Effector memory CD4-positive, alpha-beta T cell (primary cell): ENCODE measurements around the gene COTL1.
A peak's percentile ranks its signal among the peaks of the same experiment; 100 is the strongest.
"Not testable (repeated sequence)": the region's sequence is repeated elsewhere in the genome, so short reads cannot be mapped to it uniquely, and the experiment has no call there.

Experiments
- DNase-seq, 3 donors: peaks; one replicate each; pipeline ENCODE4 v3.0.0-alpha.2; 2020
- H3K27ac ChIP-seq: 2 replicates; pipeline ENCODE4 v1.7.0; 2013; ENCODE audit warnings: mild to moderate bottlenecking, low read length, moderate library complexity; ENCODE audit not compliant: insufficient read depth, poor library complexity, severe bottlenecking
- H3K27me3 ChIP-seq: replicated peaks from 2 replicates; pipeline ENCODE4 v1.7.0; 2013; ENCODE audit warnings: mild to moderate bottlenecking, low read length; ENCODE audit not compliant: insufficient read depth, control insufficient read depth, poor library complexity, severe bottlenecking
- H3K36me3 ChIP-seq: 2 replicates; pipeline ENCODE4 v1.7.0; 2013; ENCODE audit warnings: mild to moderate bottlenecking, low read length, moderate library complexity; ENCODE audit not compliant: control insufficient read depth, insufficient read depth
- H3K4me1 ChIP-seq: 2 replicates; pipeline ENCODE4 v1.7.0; 2013; ENCODE audit warnings: low read length, mild to moderate bottlenecking; ENCODE audit not compliant: control insufficient read depth, insufficient read depth, poor library complexity, severe bottlenecking
- H3K4me3 ChIP-seq: 2 replicates; pipeline ENCODE4 v1.7.0; 2013; ENCODE audit warnings: low read length, low read depth, mild to moderate bottlenecking; ENCODE audit not compliant: insufficient read depth, poor library complexity, severe bottlenecking
- H3K9me3 ChIP-seq: 2 replicates; pipeline ENCODE4 v1.7.0; 2013; ENCODE audit warnings: mild to moderate bottlenecking, low read length, moderate library complexity; ENCODE audit not compliant: control insufficient read depth

The COTL1 gene

DNA sequence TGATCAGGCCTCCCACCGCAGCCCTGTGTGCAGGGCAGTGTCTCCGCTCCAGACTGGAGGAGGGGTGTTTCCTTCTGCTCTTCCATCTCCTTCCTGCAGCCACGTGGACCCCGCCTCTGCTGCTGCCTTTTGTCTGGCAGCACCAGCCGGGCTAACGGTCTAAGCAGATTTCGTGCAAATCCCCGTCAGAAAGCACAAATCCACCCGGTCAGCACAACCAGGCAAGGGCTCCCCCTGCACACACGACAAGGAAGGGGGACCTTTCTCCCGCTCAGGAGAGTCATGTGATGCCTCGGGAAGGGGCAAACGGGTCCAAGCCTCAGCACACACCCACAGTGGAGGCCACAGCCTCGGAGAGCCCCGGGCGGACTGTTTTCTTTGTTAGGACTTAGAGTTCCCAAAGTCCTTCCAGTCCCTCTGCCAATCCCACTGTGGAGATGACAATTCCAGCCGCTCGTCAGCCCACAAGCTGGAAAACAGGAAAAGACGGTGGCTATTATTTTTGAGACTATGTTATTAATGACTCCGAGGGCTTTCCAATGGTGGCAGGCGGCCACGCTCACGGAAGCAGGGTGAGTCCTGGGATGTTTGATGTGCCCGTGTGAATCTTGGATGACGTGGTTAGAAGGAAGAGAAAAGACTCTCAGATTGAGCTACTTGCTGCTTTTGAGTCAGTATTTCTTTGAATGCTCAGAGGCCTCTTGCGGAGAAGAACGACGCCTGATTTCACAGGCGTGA lies 90.9 kb downstream of the COTL1 start:
- DNase-seq = no peak
- H3K4me3 ChIP-seq = no peak overlapping the region
- H3K9me3 ChIP-seq = peaks cover 6% of the 10 kb centered on the region
- no peaks in the 10 kb centered on the region for H3K36me3 ChIP-seq
- no peaks in the 10 kb centered on the region for H3K4me1 ChIP-seq
- no peaks in the 10 kb centered on the region for H3K27me3 ChIP-seq
- no peak overlapping the region for H3K27ac ChIP-seq

DNA sequence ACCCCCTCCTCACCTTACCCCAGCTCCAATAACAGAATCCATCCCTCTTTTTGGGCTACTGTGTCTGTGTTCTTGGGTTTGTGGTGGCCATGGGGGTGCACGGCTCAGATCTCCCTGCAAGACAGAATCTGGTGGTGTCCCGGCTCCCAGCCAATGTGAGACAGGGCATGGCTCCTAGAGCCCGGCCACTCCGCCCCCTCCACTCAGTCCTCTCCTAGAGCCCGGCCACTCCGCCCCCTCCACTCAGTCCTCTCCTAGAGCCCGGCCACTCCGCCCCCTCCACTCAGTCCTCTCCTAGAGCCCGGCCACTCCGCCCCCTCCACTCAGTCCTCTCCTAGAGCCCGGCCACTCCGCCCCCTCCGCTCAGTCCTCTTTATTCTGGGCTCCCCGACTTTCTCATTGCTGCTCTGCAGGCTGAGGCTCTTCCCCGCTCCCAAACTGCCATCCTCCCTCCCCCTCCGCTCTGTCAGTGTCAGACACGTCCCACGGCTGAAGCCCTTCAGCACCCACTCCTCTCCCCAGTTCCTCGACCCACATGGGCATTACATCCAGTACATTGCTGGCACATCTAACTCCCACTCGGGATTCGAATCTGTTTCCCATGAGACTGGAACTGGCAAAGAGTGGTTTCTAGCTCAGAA lies 92.8 kb downstream of the COTL1 start:
- not testable (repeated sequence) for H3K4me1 ChIP-seq, H3K36me3 ChIP-seq, H3K4me3 ChIP-seq, DNase-seq, H3K9me3 ChIP-seq, H3K27ac ChIP-seq, H3K27me3 ChIP-seq

DNA sequence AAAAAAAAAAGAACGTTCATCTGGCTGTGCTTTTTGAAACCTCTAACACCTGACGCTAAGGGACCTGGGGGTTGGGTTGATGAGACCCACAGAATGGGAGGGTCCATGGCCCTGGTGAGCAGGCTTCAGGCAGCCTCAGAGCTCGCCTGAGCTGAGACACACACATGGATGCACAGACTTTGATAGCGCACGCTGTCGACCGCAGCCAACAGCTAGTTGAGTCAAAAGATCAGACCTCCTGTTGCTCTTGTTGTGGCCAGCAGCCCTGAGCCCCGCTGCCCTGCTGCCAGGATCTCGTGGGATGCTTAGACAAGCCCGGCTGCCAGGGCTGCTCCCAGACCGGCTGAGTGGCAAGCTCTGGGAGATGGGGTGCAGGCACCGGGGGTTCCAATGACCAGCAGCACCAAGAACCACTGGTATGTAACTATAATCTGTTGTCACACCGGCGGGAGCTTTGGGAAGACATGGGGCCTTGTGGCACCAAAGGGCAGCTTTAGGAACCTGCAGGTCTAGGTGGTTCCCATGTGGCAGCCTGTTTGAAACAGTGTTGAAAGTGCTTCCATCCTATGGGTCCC lies 93.4 kb downstream of the COTL1 start:
- no peak overlapping the region for H3K27ac ChIP-seq
- H3K4me3 ChIP-seq = no peak overlapping the region
- H3K27me3 ChIP-seq = no peaks in the 10 kb centered on the region
- H3K4me1 ChIP-seq = no peaks in the 10 kb centered on the region
- H3K9me3 ChIP-seq = no peaks in the 10 kb centered on the region
- DNase-seq = no peak
- H3K36me3 ChIP-seq = no peaks in the 10 kb centered on the region

DNA sequence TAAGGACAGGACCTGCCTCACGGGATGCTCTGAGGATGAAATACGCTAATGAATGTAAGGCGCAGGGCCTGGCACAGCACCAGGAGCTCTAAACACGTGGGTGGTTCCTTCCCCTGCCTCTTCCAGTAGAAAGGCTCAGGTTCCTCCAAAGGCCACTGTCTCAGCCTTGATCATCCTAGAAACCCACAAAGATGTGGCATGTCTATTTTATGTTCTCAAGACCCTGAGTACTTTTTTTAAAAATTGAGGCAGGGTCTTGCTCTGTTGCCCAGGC lies 96.4 kb downstream of the COTL1 start:
- H3K27ac ChIP-seq = no peak overlapping the region
- H3K27me3 ChIP-seq = no peaks in the 10 kb centered on the region
- H3K9me3 ChIP-seq = no peaks in the 10 kb centered on the region
- no peak for DNase-seq
- H3K4me3 ChIP-seq = no peak overlapping the region
- H3K36me3 ChIP-seq = no peaks in the 10 kb centered on the region
- peaks cover 8% of the 10 kb centered on the region for H3K4me1 ChIP-seq

DNA sequence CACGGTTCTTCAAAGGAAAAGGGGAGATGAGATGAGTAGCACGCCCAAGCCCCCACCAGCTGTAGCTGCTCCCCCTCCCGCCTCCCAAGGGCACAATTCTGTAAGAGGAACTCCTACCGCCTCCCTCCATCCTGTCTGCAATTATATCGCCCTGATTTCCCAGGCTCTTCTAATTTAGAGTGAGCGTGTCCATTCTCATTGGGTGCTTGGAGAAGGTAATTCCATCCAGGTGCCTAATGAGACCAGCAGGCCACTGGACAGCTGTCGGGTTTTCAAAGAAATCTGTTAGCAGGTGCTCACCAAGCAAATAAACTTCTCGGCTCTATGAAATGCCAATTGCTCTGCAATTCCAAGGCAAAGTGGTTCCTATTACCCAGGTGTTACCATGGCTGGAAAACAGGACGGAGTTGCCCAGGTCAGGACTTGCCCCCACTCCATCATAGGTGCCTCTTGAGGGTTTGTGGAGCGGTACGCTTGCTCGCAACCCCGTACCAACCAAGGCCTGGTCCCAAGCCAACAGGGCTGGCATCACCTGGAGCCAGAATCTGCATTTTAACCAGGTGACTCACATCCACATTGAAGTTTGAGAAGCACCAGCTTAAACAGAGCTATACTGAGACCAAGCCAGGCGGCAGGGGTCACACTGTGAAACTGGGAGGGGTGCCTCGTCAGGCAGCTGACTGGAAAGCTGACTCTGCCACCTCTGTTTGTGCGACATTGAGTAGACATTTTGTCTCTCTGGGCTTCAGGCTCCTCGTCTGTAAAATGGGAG lies 97.0 kb downstream of the COTL1 start:
- H3K9me3 ChIP-seq = no peaks in the 10 kb centered on the region
- DNase-seq = no peak

DNA sequence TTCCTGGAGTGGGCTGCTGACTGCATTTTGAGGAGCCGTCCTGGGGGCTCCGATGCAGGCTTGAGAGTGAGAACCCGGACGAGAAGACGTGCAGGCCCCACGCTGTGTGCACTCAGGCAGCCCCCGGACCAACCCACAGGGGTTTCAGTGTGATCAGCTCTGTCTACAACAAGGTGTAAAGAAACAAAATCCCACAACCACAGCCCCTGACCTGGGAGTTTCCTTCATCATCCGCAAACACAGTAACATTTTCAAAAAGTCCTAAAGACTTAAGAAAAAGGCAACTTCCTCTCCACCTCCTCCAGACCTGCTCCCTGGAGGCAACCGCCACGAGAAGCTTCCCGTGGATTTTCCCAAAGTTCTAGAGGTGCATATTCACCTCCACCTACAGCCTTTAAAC lies 98.0 kb downstream of the COTL1 start:
- Histone ChIP-seq H3K36me3 (no peaks in the 10 kb centered on the region), H3K4me3 (no peak overlapping the region), H3K9me3 (no peaks in the 10 kb centered on the region), H3K4me1 (peaks cover 18% of the 10 kb centered on the region), H3K27me3 (no peaks in the 10 kb centered on the region), H3K27ac (no peak overlapping the region)
- no peak for DNase-seq

More for the DNA sequence above, 97.0 kb downstream of the COTL1 start:
- Histone ChIP-seq H3K36me3 (no peaks in the 10 kb centered on the region), H3K4me1 (peaks cover 8% of the 10 kb centered on the region), H3K27me3 (no peaks in the 10 kb centered on the region), H3K27ac (no peak overlapping the region), H3K4me3 (no peak overlapping the region)

DNA sequence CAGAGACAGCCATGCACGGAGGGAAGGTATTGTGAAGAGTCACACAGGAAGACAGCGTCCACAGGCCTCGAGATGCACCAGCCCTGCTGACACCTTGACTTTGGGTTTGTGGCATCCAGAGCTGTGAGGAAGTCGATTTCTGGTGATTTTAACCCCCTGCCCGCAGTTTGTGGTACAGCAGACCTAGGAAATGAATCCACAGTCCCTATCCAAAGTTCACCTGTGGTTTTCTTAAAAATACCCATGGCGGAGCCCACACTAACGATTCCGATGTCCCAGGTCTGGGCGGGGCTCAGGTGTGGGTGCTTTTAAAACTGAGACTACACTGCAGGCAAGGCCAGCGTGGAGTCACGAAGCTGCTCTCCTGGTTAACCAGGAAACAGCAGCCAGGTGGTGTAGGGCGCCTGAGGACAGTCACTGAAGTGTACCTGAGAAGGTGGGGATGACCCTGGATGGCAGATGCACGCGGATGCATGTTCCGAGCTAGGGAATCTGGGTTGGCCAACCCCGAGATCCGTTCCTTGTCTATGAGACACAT lies 99.0 kb downstream of the COTL1 start:
- Histone ChIP-seq H3K4me3 (no peak overlapping the region), H3K36me3 (no peaks in the 10 kb centered on the region), H3K27me3 (no peaks in the 10 kb centered on the region), H3K9me3 (no peaks in the 10 kb centered on the region), H3K27ac (peak overlapping the region; percentile 50), H3K4me1 (peaks cover 28% of the 10 kb centered on the region)
- DNase-seq = peak; percentile 44 to 64 (median 56)

DNA sequence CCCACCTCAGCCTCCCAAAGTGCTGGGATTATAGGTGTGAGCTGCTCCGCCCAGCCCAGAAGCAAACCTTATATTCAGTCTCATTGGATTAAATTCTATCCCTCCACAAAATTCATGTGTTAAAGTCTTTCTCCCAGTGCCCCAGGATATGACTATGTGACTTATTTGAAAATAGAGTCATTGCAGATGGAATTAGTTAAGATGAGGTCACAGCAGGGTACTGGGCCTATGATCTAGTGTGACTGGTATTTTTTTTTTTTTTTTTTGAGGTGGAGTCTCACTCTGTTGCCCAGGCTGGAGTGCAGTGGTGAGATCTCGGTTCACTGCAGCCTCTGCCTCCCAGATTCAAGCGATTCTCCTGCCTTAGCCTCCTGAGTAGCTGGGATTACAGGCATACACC lies 99.7 kb downstream of the COTL1 start:
- peaks cover 34% of the 10 kb centered on the region for H3K4me1 ChIP-seq

DNA sequence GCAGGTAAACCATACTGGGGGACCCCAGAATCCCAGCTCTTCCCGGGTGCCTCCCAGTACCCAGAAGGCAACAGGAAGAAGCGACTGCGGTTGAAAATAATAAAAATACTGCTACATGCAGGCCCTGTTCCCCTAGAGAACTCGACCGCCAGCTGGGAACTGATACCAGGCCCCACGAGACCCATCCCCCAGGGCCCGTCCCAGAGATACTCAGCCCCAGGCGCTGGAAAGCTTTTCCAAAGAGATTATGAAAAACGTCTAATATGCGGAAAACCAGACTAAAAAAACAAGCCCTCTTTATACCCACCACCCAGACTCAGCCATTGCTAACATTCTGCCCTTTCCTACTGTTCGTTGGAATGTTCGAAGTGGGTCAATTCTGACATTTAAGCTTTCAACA lies 100.5 kb downstream of the COTL1 start:
- DNase-seq = no peak
- Histone ChIP-seq H3K27me3 (no peaks in the 10 kb centered on the region), H3K4me3 (no peak overlapping the region), H3K9me3 (no peaks in the 10 kb centered on the region), H3K4me1 (peaks cover 35% of the 10 kb centered on the region), H3K27ac (no peak overlapping the region), H3K36me3 (no peaks in the 10 kb centered on the region)

More for the DNA sequence above, 99.7 kb downstream of the COTL1 start:
- H3K9me3 ChIP-seq, DNase-seq, H3K36me3 ChIP-seq, H3K27me3 ChIP-seq, H3K4me3 ChIP-seq: not testable (repeated sequence)
- H3K27ac ChIP-seq = peak overlapping the region; percentile 50
